K562 (cell line): Measurements from ENCODE around the gene STAB2. TPM values are rescaled to one million over a fixed set of nuclear protein-coding genes. Genes with fewer than 3 reads are reported as not detected.

Source experiments
- ADNP ChIP-seq: fragments of 200-800 bp; sonication (Bioruptor generic); IDR thresholded peaks from 2 replicates; pipeline ENCODE4 v1.6.1; 2016; ENCODE audit warnings: missing genetic modification characterization, missing compliant biosample characterization
- ARID2 ChIP-seq: fragments of 450-650 bp; IDR thresholded peaks from 2 replicates; pipeline ENCODE4 v1.6.1; 2017; ENCODE audit warnings: antibody characterized with exemption, mild to moderate bottlenecking
- CTCFL ChIP-seq: IDR thresholded peaks from 2 replicates; pipeline ENCODE4 v1.6.1; 2011; ENCODE audit warnings: borderline replicate concordance, low read depth, mild to moderate bottlenecking, moderate library complexity, low read length; ENCODE audit not compliant: insufficient read depth, poor library complexity, severe bottlenecking
- FOSL1 ChIP-seq: fragments of 200-800 bp; sonication (Bioruptor generic); conservative IDR thresholded peaks from 2 replicates; pipeline ENCODE4 v1.6.1; 2016; ENCODE audit warnings: missing genetic modification characterization, missing compliant biosample characterization
- ILK ChIP-seq: fragments of 450-650 bp; IDR thresholded peaks from 2 replicates; pipeline ENCODE4 v1.6.1; 2016; ENCODE audit warnings: missing genetic modification characterization, low read depth, mild to moderate bottlenecking, missing compliant biosample characterization, moderate library complexity, borderline replicate concordance
- IRF9 ChIP-seq: fragments of 450-650 bp; IDR thresholded peaks from 2 replicates; pipeline ENCODE4 v1.6.1; 2016; ENCODE audit warnings: missing biosample characterization, missing genetic modification characterization
- KAT8 ChIP-seq: fragments of 450-650 bp; IDR thresholded peaks from 2 replicates; pipeline ENCODE4 v1.6.1; 2016; ENCODE audit warnings: low read depth, mild to moderate bottlenecking
- KLF16 ChIP-seq: IDR thresholded peaks from 2 replicates; pipeline ENCODE4 v1.6.1; 2016; ENCODE audit warnings: antibody characterized with exemption
- MAFK ChIP-seq: IDR thresholded peaks from 2 replicates; pipeline ENCODE4 v1.6.1; 2011; ENCODE audit warnings: low read length, improper control_type of control experiment
- MED1 ChIP-seq: sonication (generic); formaldehyde crosslinking; IDR thresholded peaks from 2 replicates; pipeline ENCODE4 v1.8.1; 2023; ENCODE audit warnings: missing genetic modification reagents, borderline replicate concordance
- POLR2H ChIP-seq: IDR thresholded peaks from 2 replicates; pipeline ENCODE4 v1.6.1; 2016; ENCODE audit warnings: missing genetic modification characterization, low read depth, mild to moderate bottlenecking, control low read depth, missing compliant biosample characterization, moderate library complexity
- RAD21 ChIP-seq, 2 experiments: fragments of 250-450 bp in 1 of 2; fragments of 450-650 bp in 1 of 2; sonication (Bioruptor Pico) in 1 of 2; formaldehyde crosslinking in 1 of 2; IDR thresholded peaks in 1 of 2; conservative IDR thresholded peaks in 1 of 2; 2 replicates each; pipeline versions ENCODE4 v1.4.0 to v1.8.0; 2020 to 2022; ENCODE audit warnings: mild to moderate bottlenecking in 2 of 2, moderate library complexity in 1 of 2
- SMC3 ChIP-seq: conservative IDR thresholded peaks from 2 replicates; pipeline ENCODE4 v1.6.1; 2011; ENCODE audit warnings: low read depth, low read length, improper control_type of control experiment; ENCODE audit not compliant: insufficient read depth
- SRF ChIP-seq, 2 experiments: fragments of 250-450, 450-650 bp in 1 of 2; sonication (Bioruptor Pico) in 1 of 2; sonication (generic) in 1 of 2; formaldehyde crosslinking; IDR thresholded peaks; 2 replicates each; pipeline versions ENCODE4 v1.5.0 to v1.5.1; 2020 to 2022; ENCODE audit warnings: mild to moderate bottlenecking in 1 of 2, missing genetic modification reagents in 1 of 2
- SUPT5H ChIP-seq: fragments of 450-650 bp; IDR thresholded peaks from 2 replicates; pipeline ENCODE4 v1.6.1; 2016
- TAF7 ChIP-seq: fragments of 450-650 bp; IDR thresholded peaks from 2 replicates; pipeline ENCODE4 v1.6.1; 2016; ENCODE audit warnings: missing genetic modification characterization, missing compliant biosample characterization
- ZBTB1 ChIP-seq: sonication (generic); formaldehyde crosslinking; IDR thresholded peaks from 2 replicates; pipeline ENCODE4 v1.8.1; 2023; ENCODE audit warnings: missing genetic modification reagents, low read depth, mild to moderate bottlenecking, borderline replicate concordance
- polyA plus RNA-seq, 8 experiments: library from polyadenylated mRNA; depleted of rRNA in 4 of 8; stranded (reverse) in 5 of 8; unstranded in 3 of 8; fragments of >200 nt; fragmentation: Nextera tagmentation in 2 of 8; fragmentation: Illumina TruSeq in 1 of 8; extraction: Ambion mirVana in 2 of 8; extraction: Trizol in 1 of 8; gene quantifications; 2 replicates each; pipeline versions ENCODE4 v1.2.1 to v1.2.3, GENCODE V29; 2011 to 2014; ENCODE audit warnings: inconsistent platforms in 1 of 8, missing spikeins in 1 of 8
- total RNA-seq, 7 experiments: library from RNA; depleted of rRNA in 6 of 7; stranded (reverse); fragments of >200 nt in 6 of 7; fragmentation: Illumina TruSeq in 2 of 7; extraction: Trizol in 2 of 7; gene quantifications; 2 replicates each; pipeline versions ENCODE4 v1.2.1 to v1.2.3, GENCODE V29; 2011 to 2021; ENCODE audit warnings: low replicate concordance in 1 of 7
- TF ChIP-seq, protein P1 (sequence below): fragments of 450-650 bp; IDR thresholded peaks from 2 replicates; pipeline ENCODE4 v1.6.1; 2017; ENCODE audit warnings: antibody characterized with exemption, mild to moderate bottlenecking
- TF ChIP-seq, protein P2 (sequence below): sonication (generic); formaldehyde crosslinking; IDR thresholded peaks from 2 replicates; pipeline ENCODE4 v1.8.0; 2022; ENCODE audit warnings: missing genetic modification reagents, mild to moderate bottlenecking, moderate library complexity, borderline replicate concordance

The STAB2 gene
- total and polyA plus RNA-seq, 9 of the 15 experiments (the other 6 are each of a cell fraction or from before 2014, with no cell fraction given): 0.10 TPM; not detected in 8

- TF ChIP-seq, protein P1, sequence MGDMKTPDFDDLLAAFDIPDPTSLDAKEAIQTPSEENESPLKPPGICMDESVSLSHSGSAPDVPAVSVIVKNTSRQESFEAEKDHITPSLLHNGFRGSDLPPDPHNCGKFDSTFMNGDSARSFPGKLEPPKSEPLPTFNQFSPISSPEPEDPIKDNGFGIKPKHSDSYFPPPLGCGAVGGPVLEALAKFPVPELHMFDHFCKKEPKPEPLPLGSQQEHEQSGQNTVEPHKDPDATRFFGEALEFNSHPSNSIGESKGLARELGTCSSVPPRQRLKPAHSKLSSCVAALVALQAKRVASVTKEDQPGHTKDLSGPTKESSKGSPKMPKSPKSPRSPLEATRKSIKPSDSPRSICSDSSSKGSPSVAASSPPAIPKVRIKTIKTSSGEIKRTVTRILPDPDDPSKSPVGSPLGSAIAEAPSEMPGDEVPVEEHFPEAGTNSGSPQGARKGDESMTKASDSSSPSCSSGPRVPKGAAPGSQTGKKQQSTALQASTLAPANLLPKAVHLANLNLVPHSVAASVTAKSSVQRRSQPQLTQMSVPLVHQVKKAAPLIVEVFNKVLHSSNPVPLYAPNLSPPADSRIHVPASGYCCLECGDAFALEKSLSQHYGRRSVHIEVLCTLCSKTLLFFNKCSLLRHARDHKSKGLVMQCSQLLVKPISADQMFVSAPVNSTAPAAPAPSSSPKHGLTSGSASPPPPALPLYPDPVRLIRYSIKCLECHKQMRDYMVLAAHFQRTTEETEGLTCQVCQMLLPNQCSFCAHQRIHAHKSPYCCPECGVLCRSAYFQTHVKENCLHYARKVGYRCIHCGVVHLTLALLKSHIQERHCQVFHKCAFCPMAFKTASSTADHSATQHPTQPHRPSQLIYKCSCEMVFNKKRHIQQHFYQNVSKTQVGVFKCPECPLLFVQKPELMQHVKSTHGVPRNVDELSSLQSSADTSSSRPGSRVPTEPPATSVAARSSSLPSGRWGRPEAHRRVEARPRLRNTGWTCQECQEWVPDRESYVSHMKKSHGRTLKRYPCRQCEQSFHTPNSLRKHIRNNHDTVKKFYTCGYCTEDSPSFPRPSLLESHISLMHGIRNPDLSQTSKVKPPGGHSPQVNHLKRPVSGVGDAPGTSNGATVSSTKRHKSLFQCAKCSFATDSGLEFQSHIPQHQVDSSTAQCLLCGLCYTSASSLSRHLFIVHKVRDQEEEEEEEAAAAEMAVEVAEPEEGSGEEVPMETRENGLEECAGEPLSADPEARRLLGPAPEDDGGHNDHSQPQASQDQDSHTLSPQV: peak; percentile 28; the same call in 1 of the 2 replicates
- TF ChIP-seq FOSL1 (no peak), ZBTB1 (CRISPR knock-in tag) (no peak), KAT8 (no peak), IRF9 (no peak), ADNP (tag) (0 out of 2 replicates have a peak, but pooled peaks have one; percentile 22), SRF (CRISPR knock-in tag; IDR thresholded peaks at IDR 0.05) (no peak), SUPT5H (no peak), RAD21 (CRISPR knock-in tag; conservative IDR thresholded peaks at IDR 0.05 in 1 of 2, IDR thresholded peaks at IDR 0.05 in 1 of 2) (peak; percentile 84 to 92), TAF7 (no peak), ILK (tag) (no peak), CTCFL (peak; percentile 52), MED1 (no peak), KLF16 (peak; percentile 55; the same call in 1 of the 2 replicates), SMC3 (peak; percentile 89), POLR2H (tag) (no peak), MAFK (no peak), ARID2 (no peak)
- TF ChIP-seq, protein P2, sequence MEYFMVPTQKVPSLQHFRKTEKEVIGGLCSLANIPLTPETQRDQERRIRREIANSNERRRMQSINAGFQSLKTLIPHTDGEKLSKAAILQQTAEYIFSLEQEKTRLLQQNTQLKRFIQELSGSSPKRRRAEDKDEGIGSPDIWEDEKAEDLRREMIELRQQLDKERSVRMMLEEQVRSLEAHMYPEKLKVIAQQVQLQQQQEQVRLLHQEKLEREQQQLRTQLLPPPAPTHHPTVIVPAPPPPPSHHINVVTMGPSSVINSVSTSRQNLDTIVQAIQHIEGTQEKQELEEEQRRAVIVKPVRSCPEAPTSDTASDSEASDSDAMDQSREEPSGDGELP (CRISPR knock-in tag): no peak
These were observed 45.6 kb downstream of the STAB2 start (continued) for GRCh38 chr12:103632554-103633216.
